Heart right ventricle (tissue), 16 donors: ENCODE measurements around the gene ZNF311. TPM values are rescaled to one million over a fixed set of nuclear protein-coding genes. Genes with fewer than 3 reads are reported as not detected.

Source experiments
- ATAC-seq, 8 donors: fragments of 200-7000 bp; cut with Tn5 transposase; one replicate each; pipeline ENCODE4 v1.9.1; 2020; ENCODE audit warnings: mild to moderate bottlenecking in 8 of 8, moderate library complexity in 8 of 8, moderate number of reproducible peaks in 1 of 8
- DNase-seq, 2 donors: peaks; one replicate each; pipeline ENCODE4 v3.0.0-alpha.2; 2020
- H3K27ac ChIP-seq, 10 donors: fragments of 200-600 bp; sonication (generic) in 2 of 10; one replicate each; pipeline versions ENCODE4 v1.5.0 to v1.8.0; 2020 to 2022; ENCODE audit warnings: mild to moderate bottlenecking in 3 of 10
- H3K27me3 ChIP-seq, 7 donors: fragments of 200-600 bp; one replicate each; pipeline ENCODE4 v1.8.0; 2021 to 2022; ENCODE audit warnings: mild to moderate bottlenecking in 2 of 7
- H3K36me3 ChIP-seq, 9 donors: fragments of 200-600 bp; sonication (generic) in 1 of 9; one replicate each; pipeline versions ENCODE4 v1.5.0 to v1.8.0; 2020 to 2022; ENCODE audit warnings: mild to moderate bottlenecking in 2 of 9
- H3K4me1 ChIP-seq, 9 donors: fragments of 200-600 bp; sonication (generic) in 1 of 9; one replicate each; pipeline versions ENCODE4 v1.5.0 to v1.8.0; 2020 to 2022; ENCODE audit warnings: mild to moderate bottlenecking in 4 of 9
- H3K4me3 ChIP-seq, 10 donors: fragments of 200-600 bp; sonication (generic) in 2 of 10; one replicate each; pipeline versions ENCODE4 v1.5.0 to v1.8.0; 2020 to 2022; ENCODE audit warnings: mild to moderate bottlenecking in 7 of 10, moderate library complexity in 2 of 10
- H3K9me3 ChIP-seq, 11 donors: fragments of 200-600 bp in 10 of 11; sonication (generic) in 2 of 11; one replicate each; pipeline versions ENCODE4 v1.5.0 to v1.8.0; 2013 to 2022; ENCODE audit warnings: mild to moderate bottlenecking in 2 of 11, control low read depth in 1 of 11, moderate library complexity in 1 of 11
- WGBS, 2 donors: extraction: QIAGEN DNeasy Blood & Tissue Kit; methylation state at CpG; one replicate each; pipeline ENCODE4 v1.1.7; 2013; ENCODE audit warnings: inconsistent platforms in 1 of 2; 5-methylcytosine and 5-hydroxymethylcytosine counted together
- intact Hi-C, 10 donors: fragments of 100-400 bp; cut with DNase I; formaldehyde crosslinking; loops; one replicate each; pipeline versions ENCODE4 v1.11.1 to v1.14.2; 2022
- polyA plus RNA-seq, 2 donors: library from polyadenylated mRNA; stranded (reverse); fragments of 200-250 nt; gene quantifications; one replicate each; pipeline ENCODE4 v1.2.3, GENCODE V29; 2013
- total RNA-seq, 10 donors: library from RNA; stranded (reverse); fragmentation: NEBNext Ultra II Directional in 3 of 10; extraction: Animal tissue kit (Norgen Biotek cat#: 25700) in 3 of 10; gene quantifications; one replicate each; pipeline versions ENCODE4 v1.2.1 to v1.2.4, GENCODE V29; 2021 to 2023
- TF ChIP-seq, protein P1 (sequence below), 9 donors: fragments of 200-600 bp; sonication (generic) in 2 of 9; IDR thresholded peaks; one replicate each; pipeline versions ENCODE4 v1.5.0 to v1.8.0; 2021 to 2022; ENCODE audit warnings: antibody characterized with exemption in 9 of 9, mild to moderate bottlenecking in 5 of 9, moderate library complexity in 1 of 9
- donor health status: Arrhythmogenic right ventricular cardiomyopathy.
- donor health status: ischemic (EF 13 %, LVEDD 7.1; RV severe dilation, severe dysfunction).
- donor health status: healthy with polysubstance abuse.
- donor health status: DM: no; HTN: yes; CAD: no.
- donor health status: DM: no; HTN: no; CAD: no.
- donor health status: ischemic (EF 25% LVEDD 6.9; RV normal size, moderate dysfunction).
- donor health status: ischemic (EF 25% LVEDD 5.7; RV mildly dilated, moderate dysfunction).
- donor health status: healthy.
- donor health status: DM: yes; HTN: yes; CAD: no.
- donor health status: Ischemic cardiomyopathy.
- donor health status: ischemic (EF 35%, LVEDD 5.7; RV mildly dilated, moderate dysfunction).
- donor health status: nonischemic (EF 11% LVEDD 7.7; RV severe dilation, severe dysfunction).
- donor health status: DM: yes; HTN: yes; CAD: no.
- donor health status: PGD.
- donor health status: ischemic (EF 29% LVEDD 5.4; RV normal size, mild dysfunction).
- donor health status: nonischemic (EF 23%, LVEDD 6.1; RV moderate dilation, normal function).

The ZNF311 gene
- total and polyA plus RNA-seq, 12 donors: 0.08 to 0.66 (median 0.23) TPM

- TF ChIP-seq, protein P1, sequence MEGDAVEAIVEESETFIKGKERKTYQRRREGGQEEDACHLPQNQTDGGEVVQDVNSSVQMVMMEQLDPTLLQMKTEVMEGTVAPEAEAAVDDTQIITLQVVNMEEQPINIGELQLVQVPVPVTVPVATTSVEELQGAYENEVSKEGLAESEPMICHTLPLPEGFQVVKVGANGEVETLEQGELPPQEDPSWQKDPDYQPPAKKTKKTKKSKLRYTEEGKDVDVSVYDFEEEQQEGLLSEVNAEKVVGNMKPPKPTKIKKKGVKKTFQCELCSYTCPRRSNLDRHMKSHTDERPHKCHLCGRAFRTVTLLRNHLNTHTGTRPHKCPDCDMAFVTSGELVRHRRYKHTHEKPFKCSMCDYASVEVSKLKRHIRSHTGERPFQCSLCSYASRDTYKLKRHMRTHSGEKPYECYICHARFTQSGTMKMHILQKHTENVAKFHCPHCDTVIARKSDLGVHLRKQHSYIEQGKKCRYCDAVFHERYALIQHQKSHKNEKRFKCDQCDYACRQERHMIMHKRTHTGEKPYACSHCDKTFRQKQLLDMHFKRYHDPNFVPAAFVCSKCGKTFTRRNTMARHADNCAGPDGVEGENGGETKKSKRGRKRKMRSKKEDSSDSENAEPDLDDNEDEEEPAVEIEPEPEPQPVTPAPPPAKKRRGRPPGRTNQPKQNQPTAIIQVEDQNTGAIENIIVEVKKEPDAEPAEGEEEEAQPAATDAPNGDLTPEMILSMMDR (IDR thresholded peaks at IDR 0.05): peak in 5 of 9 donors; percentile 24 to 32 (median 32)
- 0 to 1% methylated on average over 16 of the region's 16 CpGs for WGBS, 2 donors
- Histone ChIP-seq H3K27me3 (peaks cover 0 to 27% (median 18%) of the 10 kb centered on the region in 7 donors), H3K4me1 (peaks cover 0 to 48% (median 6%) of the 10 kb centered on the region in 9 donors), H3K9me3 (no peaks in the 10 kb centered on the region), H3K36me3 (no peaks in the 10 kb centered on the region), H3K4me3 (peak overlapping the region; percentile 42 to 71 (median 66)), H3K27ac (peak overlapping the region in 7 of 10 donors; percentile 16 to 76 (median 45))
- DNase-seq (peak in 1 of 2 donors; percentile 51), ATAC-seq (peak in 7 of 8 donors; percentile 22 to 63 (median 51))
- intact Hi-C loops: loop anchor here in 8 of 10 donors (1.0 to 10.0 kb wide), 12 partner anchors 34 to 1506 kb away; partner anchors contain the start of gene ZNF184 (in 1 of the 8)
Observed at GRCh38 chr6:28980852-28981430, 24.2 kb downstream of the ZNF311 start.

- peaks cover 0 to 33% (median 18%) of the 10 kb centered on the region in 7 donors for H3K27me3 ChIP-seq
- whole genome bisulfite sequencing, 2 donors: 55 to 58% methylated on average over 8 of the region's 8 CpGs
- no peaks in the 10 kb centered on the region for H3K9me3 ChIP-seq
- intact Hi-C loops: loop anchor here in 8 of 10 donors (2.0 to 10.0 kb wide), 9 partner anchors 33 to 1505 kb away; partner anchors contain the start of gene ZNF184 (in 1 of the 8)
- TF ChIP-seq, protein P1 (IDR thresholded peaks at IDR 0.05): no peak
- peak in 1 of 8 donors; percentile 11 for ATAC-seq
- DNase-seq: peak in 1 of 2 donors; percentile 18
- H3K4me3 ChIP-seq: peak overlapping the region; percentile 42 to 71 (median 66)
- peaks cover 0 to 45% (median 6%) of the 10 kb centered on the region in 9 donors for H3K4me1 ChIP-seq
- H3K36me3 ChIP-seq: no peaks in the 10 kb centered on the region
- peak overlapping the region in 3 of 10 donors; percentile 19 to 71 (median 69) for H3K27ac ChIP-seq
Observed at GRCh38 chr6:28980137-28980851, 24.8 kb downstream of the ZNF311 start.

DNA sequence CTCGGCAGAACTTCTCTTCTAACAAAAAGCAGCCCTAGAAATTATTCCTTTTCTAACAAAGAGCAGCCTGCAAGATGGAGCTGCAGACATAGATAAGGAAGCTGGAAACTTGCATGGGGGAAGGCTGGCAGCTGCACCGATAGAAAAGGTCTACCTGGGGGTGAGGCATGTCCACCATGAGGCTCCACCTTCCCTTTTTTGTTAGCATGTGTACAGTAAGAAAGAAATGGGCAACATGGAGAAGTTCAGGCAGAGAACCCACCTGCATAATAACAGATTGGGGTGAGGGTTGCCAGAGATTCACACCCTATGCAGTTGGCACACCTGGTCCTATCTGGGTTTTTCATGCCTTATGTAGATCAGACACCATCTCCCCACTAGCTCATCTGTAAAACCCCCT, 25.4 kb downstream of the ZNF311 start:
- 39 to 49% methylated on average over 2 of the region's 2 CpGs for WGBS, 2 donors
- peaks cover 0 to 33% (median 18%) of the 10 kb centered on the region in 7 donors for H3K27me3 ChIP-seq
- no peak overlapping the region for H3K4me3 ChIP-seq
- peaks cover 0 to 39% (median 6%) of the 10 kb centered on the region in 9 donors for H3K4me1 ChIP-seq
- no peaks in the 10 kb centered on the region for H3K36me3 ChIP-seq
- DNase-seq (no peak), ATAC-seq (no peak)
- no peak overlapping the region for H3K27ac ChIP-seq
- intact Hi-C loops: loop anchor here in 8 of 10 donors (2.0 to 10.0 kb wide), 9 partner anchors 32 to 1505 kb away; partner anchors contain the start of gene ZNF184 (in 1 of the 8)
- TF ChIP-seq, protein P1 (IDR thresholded peaks at IDR 0.05): no peak
- no peaks in the 10 kb centered on the region for H3K9me3 ChIP-seq

GRCh38 chr6:28978959-28979561, 26.1 kb downstream of the ZNF311 start:
- no peaks in the 10 kb centered on the region for H3K9me3 ChIP-seq
- DNase-seq: no peak
- H3K36me3 ChIP-seq: no peaks in the 10 kb centered on the region
- TF ChIP-seq, protein P1 (IDR thresholded peaks at IDR 0.05): no peak
- H3K4me3 ChIP-seq: no peak overlapping the region
- ATAC-seq: no peak
- H3K27me3 ChIP-seq: peaks cover 0 to 33% (median 18%) of the 10 kb centered on the region in 7 donors
- WGBS, 2 donors: 89 to 95% methylated on average over 5 of the region's 5 CpGs
- no peak overlapping the region for H3K27ac ChIP-seq
- H3K4me1 ChIP-seq: peaks cover 0 to 38% (median 6%) of the 10 kb centered on the region in 9 donors
- intact Hi-C loops: no loop called here
